ENCODE measurements around the gene DOC2B.

Gene DOC2B

DNA sequence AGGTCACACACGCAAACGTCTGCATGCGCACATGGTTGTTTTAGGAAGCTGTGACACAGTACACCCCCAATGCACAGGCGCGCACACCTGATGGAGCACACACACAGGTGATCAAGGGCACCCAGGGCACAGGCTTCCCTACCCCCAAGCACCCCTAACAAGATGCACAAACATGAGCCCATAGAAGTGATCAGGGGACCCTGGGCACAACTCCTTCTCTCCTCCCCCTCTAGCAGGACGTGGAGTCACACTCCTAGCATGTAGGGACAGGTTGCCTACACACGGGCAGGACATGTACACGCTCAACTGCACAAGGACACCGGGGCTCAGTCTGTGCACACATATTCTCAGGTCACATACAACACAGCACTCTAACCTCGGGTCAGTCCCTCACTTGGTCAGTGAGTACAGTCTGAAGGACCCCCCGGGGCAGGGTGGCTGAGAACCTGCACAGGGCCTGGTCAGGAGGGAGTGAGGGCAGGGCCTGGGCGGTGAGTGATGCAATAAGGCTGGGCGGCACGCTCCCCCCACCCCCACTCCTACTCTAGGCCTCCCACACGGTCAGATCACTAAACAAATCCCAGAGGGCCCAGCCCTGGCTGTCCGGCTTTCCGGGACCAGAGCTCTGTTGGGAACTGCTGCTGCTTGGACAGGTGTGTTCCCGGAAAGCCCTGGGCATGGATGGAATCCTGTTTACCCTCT, 751 bp upstream of the DOC2B start:
- no peak overlapping the region for H3K4me3 ChIP-seq (ENCODE audit: low read length)
- DNase-seq (ENCODE audit: low read depth): peak; percentile 4
- no peak for TF ChIP-seq CTCF (IDR thresholded peaks at IDR 0.05; ENCODE audit: insufficient read depth, low read depth, low read length, missing control alignments)

GRCh38 chr17:180381-181244, 837 bp downstream of the DOC2B start:
- no peak overlapping the region for H3K4me3 ChIP-seq (ENCODE audit: low read length)
- TF ChIP-seq CTCF (IDR thresholded peaks at IDR 0.05; ENCODE audit: insufficient read depth, low read depth, low read length, missing control alignments): no peak
- no peak for DNase-seq (ENCODE audit: low read depth)

DNA sequence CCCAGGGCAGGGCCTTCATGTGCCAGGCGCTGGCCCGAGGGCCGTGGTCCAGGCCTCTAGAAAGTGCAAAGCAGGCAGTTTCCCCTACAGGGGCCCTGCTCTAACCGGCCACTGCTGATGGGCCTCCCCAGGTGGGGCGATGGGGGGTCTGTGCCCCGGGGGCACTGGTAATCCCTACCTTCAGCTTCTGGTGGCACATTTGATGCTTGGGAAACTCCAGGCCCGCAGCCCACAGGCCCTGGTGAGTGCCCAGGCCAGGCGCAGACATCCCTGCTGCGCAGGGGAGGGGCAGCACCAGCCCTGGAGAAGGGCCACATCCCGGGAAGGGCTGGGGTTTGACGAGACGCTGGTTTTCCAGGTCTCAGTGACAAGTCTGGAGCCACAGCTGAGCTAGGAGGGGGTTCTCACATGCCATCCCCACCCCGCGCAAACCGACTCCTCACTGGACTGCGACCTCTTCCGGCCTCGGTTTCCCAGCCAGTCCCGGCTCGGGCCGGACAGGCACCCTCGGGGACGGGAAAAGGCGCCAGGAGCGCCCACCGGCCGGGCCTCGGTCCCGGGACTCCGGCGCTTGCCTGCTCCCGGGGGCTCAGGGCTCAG, 1.6 kb downstream of the DOC2B start:
- no peak for DNase-seq (ENCODE audit: low read depth)
- no peak for TF ChIP-seq CTCF (IDR thresholded peaks at IDR 0.05; ENCODE audit: insufficient read depth, low read depth, low read length, missing control alignments)
- no peak overlapping the region for H3K4me3 ChIP-seq (ENCODE audit: low read length)

DNA sequence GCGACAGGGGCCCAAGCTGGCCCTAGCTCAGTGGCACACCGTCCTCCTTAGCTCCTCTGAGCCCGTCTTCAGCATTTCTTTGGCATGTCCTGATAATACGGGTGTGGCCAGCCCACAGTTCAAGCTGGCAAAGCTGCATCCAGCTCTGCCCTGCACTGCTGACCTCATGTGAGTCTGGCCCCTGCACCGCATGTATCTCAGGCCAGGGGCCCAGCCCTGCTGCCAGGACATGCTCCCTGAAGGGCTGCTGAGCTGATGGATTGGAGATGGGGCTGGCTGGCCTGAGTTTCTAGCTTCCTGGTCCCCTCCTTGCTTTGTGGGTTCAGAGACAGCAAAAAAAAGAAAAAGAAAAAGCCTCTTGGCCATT, 2.4 kb downstream of the DOC2B start:
- H3K4me3 ChIP-seq (ENCODE audit: low read length): no peak overlapping the region

DNA sequence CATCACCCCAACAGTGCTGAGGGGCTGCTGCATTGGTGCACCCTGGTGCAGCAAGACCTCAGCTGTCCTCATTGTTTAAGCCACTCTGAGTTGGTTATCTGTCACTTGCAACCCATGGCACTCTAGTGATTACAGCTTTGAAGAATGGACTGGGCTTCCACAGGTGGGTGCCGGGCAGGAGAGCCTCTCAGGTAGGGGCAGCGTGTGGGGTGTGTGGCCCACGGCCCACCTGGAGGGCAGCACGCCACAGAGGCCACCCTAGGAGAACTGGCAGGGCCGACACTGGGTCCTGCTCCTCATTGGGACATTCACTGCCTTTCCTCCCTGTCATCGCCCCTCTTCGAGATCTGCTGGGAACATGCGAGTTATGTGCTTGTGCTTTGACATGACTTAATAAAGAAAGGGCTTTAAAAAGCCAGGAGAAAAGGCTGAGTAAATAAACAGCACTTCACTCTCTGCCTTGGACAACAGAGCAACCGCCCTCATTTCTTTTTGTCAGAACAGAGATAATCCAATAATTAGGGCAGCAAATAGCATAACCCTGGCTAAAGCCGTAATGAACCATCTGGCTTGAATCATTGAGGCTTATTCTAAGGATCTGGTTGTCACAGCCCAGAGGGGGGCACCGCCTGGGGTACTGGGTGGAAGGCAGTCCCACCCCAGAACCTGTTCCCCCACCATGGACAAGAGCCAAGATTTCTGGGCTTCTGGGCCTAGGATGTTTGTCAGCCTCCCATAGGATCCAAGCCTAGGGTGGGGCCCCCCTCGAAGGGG, 3.0 kb downstream of the DOC2B start:
- TF ChIP-seq CTCF (IDR thresholded peaks at IDR 0.05; ENCODE audit: insufficient read depth, low read depth, low read length, missing control alignments): no peak
- no peak overlapping the region for H3K4me3 ChIP-seq (ENCODE audit: low read length)
- DNase-seq (ENCODE audit: low read depth): no peak

More for the DNA sequence above, 2.4 kb downstream of the DOC2B start:
- DNase-seq (ENCODE audit: low read depth): no peak
- no peak for TF ChIP-seq CTCF (IDR thresholded peaks at IDR 0.05; ENCODE audit: insufficient read depth, low read depth, low read length, missing control alignments)

DNA sequence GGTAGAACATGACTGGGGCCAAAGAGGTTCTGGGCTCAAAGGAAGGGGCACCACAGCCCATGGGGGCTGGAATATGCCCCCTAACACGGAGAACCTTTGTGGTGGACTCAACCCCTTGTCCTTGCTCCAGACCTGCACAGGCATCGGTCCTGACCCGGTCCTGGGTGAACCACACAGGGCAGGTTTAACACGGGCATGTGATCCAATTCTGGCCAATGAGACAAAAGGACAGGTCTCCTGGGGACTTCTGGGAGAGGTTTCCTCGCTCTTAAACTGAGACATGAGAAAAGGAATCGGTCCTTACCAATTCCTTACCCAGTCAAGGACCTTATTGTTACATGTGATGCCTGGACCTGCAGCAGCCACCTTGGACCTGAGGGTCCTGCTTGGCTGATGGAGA, 3.7 kb downstream of the DOC2B start:
- no peak overlapping the region for H3K4me3 ChIP-seq (ENCODE audit: low read length)
- TF ChIP-seq CTCF (IDR thresholded peaks at IDR 0.05; ENCODE audit: insufficient read depth, low read depth, low read length, missing control alignments): no peak
- DNase-seq (ENCODE audit: low read depth): no peak

Measured in epithelial cell of esophagus (primary cell).